GM12864 (cell line): ENCODE results near the gene RPN2.
A peak's percentile ranks its signal among the peaks of the same experiment; 100 is the strongest.

Source experiments
- DNase-seq: peaks from one replicate; pipeline ENCODE4 v3.0.0-alpha.2; 2011; ENCODE audit warnings: low read depth
- H3K4me3 ChIP-seq: 2 replicates; pipeline ENCODE4 v1.5.1; 2011; ENCODE audit warnings: mild to moderate bottlenecking, low read depth, low read length, control low read depth
- CTCF ChIP-seq: IDR thresholded peaks from 2 replicates; pipeline ENCODE4 v1.5.1; 2011; ENCODE audit warnings: low read depth, mild to moderate bottlenecking, moderate library complexity, low read length, control low read depth, inconsistent platforms; ENCODE audit errors: missing control alignments

RPN2 gene

GRCh38 chr20:37200926-37201826 is 22.0 kb downstream of the RPN2 start:
- no peak for DNase-seq
- H3K4me3 ChIP-seq: no peak overlapping the region
- TF ChIP-seq CTCF: no peak

- no peak overlapping the region for H3K4me3 ChIP-seq
- no peak for TF ChIP-seq CTCF
- DNase-seq: no peak
These were observed 22.7 kb downstream of the RPN2 start for GRCh38 chr20:37201827-37202162.

GRCh38 chr20:37202267-37202943 is 23.3 kb downstream of the RPN2 start:
- no peak overlapping the region for H3K4me3 ChIP-seq

GRCh38 chr20:37204056-37204455 is 24.9 kb downstream of the RPN2 start:
- no peak for TF ChIP-seq CTCF
- no peak for DNase-seq

More at GRCh38 chr20:37202267-37202943, 23.3 kb downstream of the RPN2 start:
- no peak for DNase-seq
- peak; percentile 68 for TF ChIP-seq CTCF

GRCh38 chr20:37205130-37205529 is 26.0 kb downstream of the RPN2 start:
- TF ChIP-seq CTCF: no peak
- no peak for DNase-seq
- H3K4me3 ChIP-seq: no peak overlapping the region

More at GRCh38 chr20:37204056-37204455, 24.9 kb downstream of the RPN2 start:
- no peak overlapping the region for H3K4me3 ChIP-seq

GRCh38 chr20:37205794-37206193 is 26.7 kb downstream of the RPN2 start:
- no peak overlapping the region for H3K4me3 ChIP-seq
- DNase-seq: no peak
- TF ChIP-seq CTCF: no peak
